Common myeloid progenitor, CD34-positive (primary cell): ENCODE measurements around the gene ANO1.

Source experiments
- CTCF ChIA-PET: fragments of 350-600 bp; sonication (Branson Sonifier 250); formaldehyde crosslinking; loops from one replicate; lab custom pipeline; 2021; ENCODE audit warnings: antibody characterized with exemption; lab: Charles Lee
- POLR2A ChIA-PET: fragments of 350-600 bp; sonication (Branson Sonifier 250); formaldehyde crosslinking; loops from one replicate; lab custom pipeline; 2021; ENCODE audit warnings: antibody characterized with exemption; lab: Charles Lee
- DNase-seq, 3 donors: peaks; one replicate each; pipeline versions ENCODE4 v3.0.0 to v3.0.0-alpha.2; 2013
- H3K27ac ChIP-seq, 2 experiments: 1 replicate in 1 of 2; 2 replicates in 1 of 2; pipeline ENCODE4 v1.7.0; 2013; ENCODE audit warnings: inconsistent platforms in 2 of 2, low read length in 2 of 2, mild to moderate bottlenecking in 2 of 2, low read depth in 1 of 2, moderate library complexity in 1 of 2; ENCODE audit not compliant: severe bottlenecking in 2 of 2, insufficient read depth in 1 of 2, poor library complexity in 1 of 2
- H3K27me3 ChIP-seq, 5 experiments: replicated peaks in 2 of 5; 1 replicate in 3 of 5; 2 replicates in 2 of 5; pipeline versions ENCODE4 v1.6.1 to v1.7.0; 2013; ENCODE audit warnings: low read length in 4 of 5, mild to moderate bottlenecking in 2 of 5, moderate library complexity in 2 of 5, inconsistent platforms in 1 of 5; ENCODE audit not compliant: insufficient read depth in 5 of 5, control insufficient read depth in 4 of 5
- H3K36me3 ChIP-seq, 4 experiments: 1 replicate in 2 of 4; 2 replicates in 2 of 4; pipeline versions ENCODE4 v1.6.1 to v1.7.0; 2013; ENCODE audit warnings: low read length in 3 of 4, control low read depth in 1 of 4, mild to moderate bottlenecking in 1 of 4; ENCODE audit not compliant: control insufficient read depth in 4 of 4, insufficient read depth in 4 of 4
- H3K4me1 ChIP-seq, 4 experiments: 1 replicate in 3 of 4; 2 replicates in 1 of 4; pipeline versions ENCODE4 v1.6.1 to v1.7.1; 2013; ENCODE audit warnings: low read length in 3 of 4, mild to moderate bottlenecking in 3 of 4, control low read depth in 1 of 4, inconsistent platforms in 1 of 4, moderate library complexity in 1 of 4; ENCODE audit not compliant: control insufficient read depth in 4 of 4, insufficient read depth in 4 of 4; ENCODE audit errors: control extremely low read depth in 1 of 4
- H3K4me3 ChIP-seq, 7 experiments: 1 replicate in 4 of 7; 2 replicates in 3 of 7; pipeline versions ENCODE4 v1.5.1 to v1.7.0; 2013; ENCODE audit warnings: mild to moderate bottlenecking in 7 of 7, low read length in 6 of 7, moderate library complexity in 6 of 7, inconsistent platforms in 2 of 7, low read depth in 2 of 7, control low read depth in 1 of 7; ENCODE audit not compliant: insufficient read depth in 4 of 7, control insufficient read depth in 1 of 7; ENCODE audit errors: extremely low read depth in 1 of 7
- H3K9me3 ChIP-seq, 5 experiments: 1 replicate in 4 of 5; 2 replicates in 1 of 5; pipeline versions ENCODE4 v1.6.1 to v1.7.1; 2013; ENCODE audit warnings: low read length in 4 of 5, mild to moderate bottlenecking in 2 of 5, inconsistent platforms in 1 of 5, low read depth in 1 of 5, moderate library complexity in 1 of 5; ENCODE audit not compliant: control insufficient read depth in 4 of 5, insufficient read depth in 2 of 5; ENCODE audit errors: control extremely low read depth in 1 of 5
- WGBS: methylation state at CpG from one replicate; pipeline ENCODE4 v1.1.5; 2013; ENCODE audit not compliant: insufficient coverage; 5-methylcytosine and 5-hydroxymethylcytosine counted together

Gene ANO1

GRCh38 chr11:70169127-70169526 is 91.0 kb downstream of the ANO1 start:
- DNase-seq = no peak
- 41% methylated on average over 9 of the region's 11 CpGs for WGBS
- ChIA-PET POLR2A (no interaction called here), CTCF (no interaction called here)
- no peak overlapping the region for H3K27ac ChIP-seq
- H3K4me1 ChIP-seq = peaks cover 0 to 6% (median 0%) of the 10 kb centered on the region in 4 experiments
- H3K4me3 ChIP-seq = no peak overlapping the region
- no peaks in the 10 kb centered on the region for H3K36me3 ChIP-seq
- H3K27me3 ChIP-seq = peaks cover 0 to 28% (median 0%) of the 10 kb centered on the region in 5 experiments
- no peaks in the 10 kb centered on the region for H3K9me3 ChIP-seq

- H3K9me3 ChIP-seq = no peaks in the 10 kb centered on the region
- ChIA-PET CTCF (interaction anchor here (0.9 kb wide), 1 partner anchor 249 kb away, joined by 3 read pairs; no protein-coding TSS in a partner anchor), POLR2A (no interaction called here)
- peaks cover 0 to 6% (median 0%) of the 10 kb centered on the region in 4 experiments for H3K4me1 ChIP-seq
- no peaks in the 10 kb centered on the region for H3K36me3 ChIP-seq
- DNase-seq = no peak
- H3K4me3 ChIP-seq = no peak overlapping the region
- 82% methylated on average over 8 of the region's 8 CpGs for WGBS
- H3K27me3 ChIP-seq = peaks cover 0 to 28% (median 0%) of the 10 kb centered on the region in 5 experiments
- H3K27ac ChIP-seq = no peak overlapping the region
Measured at GRCh38 chr11:70169632-70170031, 91.5 kb downstream of the ANO1 start.

DNA sequence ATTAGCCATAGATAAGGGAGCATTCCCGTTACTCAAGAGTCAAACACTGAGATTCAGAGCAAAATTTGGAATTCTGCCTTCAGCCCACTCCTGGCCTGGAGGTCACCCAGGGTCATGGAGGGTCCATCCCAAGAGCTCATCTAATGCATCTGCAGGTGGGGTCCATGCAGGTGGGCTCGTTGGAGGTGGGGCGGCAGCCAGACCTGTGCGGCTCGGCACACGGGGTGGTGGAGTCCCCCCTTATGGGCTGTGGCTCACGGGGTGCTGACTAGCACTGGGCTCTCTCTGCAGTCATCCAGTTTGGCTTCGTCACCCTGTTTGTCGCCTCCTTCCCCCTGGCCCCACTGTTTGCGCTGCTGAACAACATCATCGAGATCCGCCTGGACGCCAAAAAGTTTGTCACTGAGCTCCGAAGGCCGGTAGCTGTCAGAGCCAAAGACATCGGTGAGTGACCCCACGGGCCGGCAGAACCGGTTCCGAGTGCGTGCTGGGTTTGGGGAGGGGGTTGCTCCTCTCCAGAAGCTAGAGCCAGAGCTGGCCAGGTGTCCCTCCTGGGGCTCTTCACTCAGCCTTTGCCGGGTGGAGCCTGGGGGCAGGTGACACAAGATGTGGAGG is 92.6 kb downstream of the ANO1 start:
- Histone ChIP-seq H3K27me3 (peaks cover 0 to 28% (median 0%) of the 10 kb centered on the region in 5 experiments), H3K4me1 (peaks cover 0 to 6% (median 0%) of the 10 kb centered on the region in 4 experiments), H3K9me3 (no peaks in the 10 kb centered on the region), H3K36me3 (no peaks in the 10 kb centered on the region), H3K4me3 (no peak overlapping the region), H3K27ac (no peak overlapping the region)
- no peak for DNase-seq
- WGBS = 95% methylated on average over 20 of the region's 22 CpGs
- ChIA-PET CTCF (interaction anchor here (0.9 kb wide), 1 partner anchor 250 kb away, joined by 3 read pairs; no protein-coding TSS in a partner anchor), POLR2A (interaction anchor here (0.6 kb wide), 1 partner anchor 81 kb away, joined by 3 read pairs; no protein-coding TSS in a partner anchor)

DNA sequence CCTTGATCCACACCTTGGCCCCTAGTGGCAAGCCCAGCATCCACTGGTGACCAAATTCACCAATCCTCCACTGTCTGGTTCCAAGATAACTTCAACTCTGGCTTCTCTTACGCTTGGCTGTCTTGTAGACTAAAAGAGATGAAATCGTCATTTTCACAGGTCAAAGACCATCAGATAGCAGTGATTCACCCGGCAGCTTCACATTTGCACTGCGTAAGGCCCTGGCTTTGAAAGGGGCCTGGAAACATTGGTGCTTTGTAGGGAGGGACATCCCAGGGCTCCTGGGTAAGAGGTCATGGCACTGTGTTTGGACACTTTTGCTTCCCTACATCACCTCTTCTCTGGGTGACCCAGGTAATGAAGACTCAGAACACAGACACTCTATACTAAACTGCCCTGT is 94.9 kb downstream of the ANO1 start:
- H3K9me3 ChIP-seq = no peaks in the 10 kb centered on the region
- CTCF ChIA-PET = interaction anchor here (0.6 to 1.1 kb wide), 2 partner anchors 12 to 23 kb away, joined by 3 read pairs; no protein-coding TSS in a partner anchor
- H3K4me1 ChIP-seq = peaks cover 0 to 6% (median 0%) of the 10 kb centered on the region in 4 experiments
- POLR2A ChIA-PET = no interaction called here
- no peak for DNase-seq
- H3K4me3 ChIP-seq = no peak overlapping the region
- H3K27ac ChIP-seq = no peak overlapping the region
- H3K27me3 ChIP-seq = peaks cover 0 to 19% (median 0%) of the 10 kb centered on the region in 5 experiments
- H3K36me3 ChIP-seq = no peaks in the 10 kb centered on the region
- WGBS = 92% methylated on average over 4 of the region's 4 CpGs

- Histone ChIP-seq H3K27ac (no peak overlapping the region), H3K9me3 (no peaks in the 10 kb centered on the region), H3K36me3 (no peaks in the 10 kb centered on the region), H3K4me3 (no peak overlapping the region), H3K4me1 (peaks cover 0 to under 1% (median 0%) of the 10 kb centered on the region in 4 experiments), H3K27me3 (peaks cover 0 to 4% (median 0%) of the 10 kb centered on the region in 5 experiments)
- 95% methylated on average over 17 of the region's 17 CpGs for WGBS
- DNase-seq = no peak
- CTCF ChIA-PET = no interaction called here
- POLR2A ChIA-PET = interaction anchor here (0.6 kb wide), 1 partner anchor 9 kb away, joined by 4 read pairs; no protein-coding TSS in a partner anchor
Measured at GRCh38 chr11:70174547-70175235, 96.6 kb downstream of the ANO1 start.

DNA sequence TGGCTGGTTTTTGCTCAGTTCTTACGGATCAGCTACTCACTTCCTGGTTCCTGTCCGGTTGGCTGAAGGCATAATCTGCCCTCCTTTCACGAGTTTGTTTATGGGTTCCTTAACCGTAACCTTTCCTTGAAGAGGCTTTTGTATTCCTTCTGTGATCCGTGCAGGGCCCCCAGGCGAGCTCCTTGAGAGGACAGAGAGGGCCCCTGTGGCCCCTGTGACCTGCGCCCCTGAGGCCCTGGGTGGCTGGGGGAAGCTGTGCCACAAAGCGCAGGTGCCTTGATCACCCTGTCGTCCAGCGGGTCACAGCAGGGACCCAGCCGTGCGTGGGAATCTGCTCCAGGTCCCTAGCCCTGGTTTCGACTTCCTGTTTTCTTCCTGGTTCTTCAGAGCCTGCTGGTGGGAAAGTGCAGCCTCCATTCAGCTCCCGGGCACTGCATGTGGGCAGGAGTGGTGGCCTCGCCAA is 97.2 kb downstream of the ANO1 start:
- H3K4me1 ChIP-seq = no peaks in the 10 kb centered on the region
- H3K9me3 ChIP-seq = no peaks in the 10 kb centered on the region
- ChIA-PET CTCF (no interaction called here), POLR2A (interaction anchor here (0.6 kb wide), 1 partner anchor 10 kb away, joined by 4 read pairs; no protein-coding TSS in a partner anchor)
- H3K36me3 ChIP-seq = no peaks in the 10 kb centered on the region
- peaks cover 0 to 4% (median 0%) of the 10 kb centered on the region in 5 experiments for H3K27me3 ChIP-seq
- WGBS = 84% methylated on average over 15 of the region's 15 CpGs
- no peak overlapping the region for H3K4me3 ChIP-seq
- H3K27ac ChIP-seq = no peak overlapping the region
- DNase-seq = no peak
